GM21423 (cell line): ENCODE data around the gene CHD5.
"Not testable (repeated sequence)": the region's sequence is repeated elsewhere in the genome, so short reads cannot be mapped to it uniquely, and the experiment has no call there.

Source experiments
- ATAC-seq: cut with Tn5 transposase; IDR thresholded peaks from one replicate; pipeline ENCODE4 v1.9.1; 2021; ENCODE audit warnings: mild to moderate bottlenecking, moderate library complexity; ENCODE audit not compliant: unreplicated experiment

Gene CHD5

DNA sequence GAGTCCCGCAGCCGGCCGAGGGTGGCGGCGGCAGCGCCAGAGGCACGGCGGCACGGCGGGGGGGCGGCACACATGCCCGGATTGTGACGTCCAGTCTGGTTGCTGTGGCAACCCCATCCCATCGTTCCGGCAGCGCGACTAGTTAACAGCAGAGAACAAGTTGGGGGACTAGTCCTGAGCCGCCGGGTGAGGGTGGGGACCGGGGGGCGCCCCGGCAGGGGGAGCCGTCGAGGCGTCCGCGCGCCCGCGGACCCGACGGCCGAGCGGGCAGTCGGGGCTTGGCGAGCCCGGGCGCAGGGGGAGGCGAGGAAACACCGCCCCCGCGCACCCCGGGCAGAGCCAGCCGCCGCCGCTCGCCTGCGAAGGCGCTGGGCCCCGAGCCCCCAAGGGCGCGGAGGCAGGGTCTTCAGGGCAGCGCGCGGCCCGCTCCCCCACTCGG is at the start of gene CHD5:
CHD5 (minus strand) TSS at position 54 of the 439 bp plus-strand sequence. CDS start 298 bp downstream, outside the sequence.
- no peak for ATAC-seq

GRCh38 chr1:6225651-6226050 is 45.5 kb upstream of the CHD5 start:
- no peak for ATAC-seq

DNA sequence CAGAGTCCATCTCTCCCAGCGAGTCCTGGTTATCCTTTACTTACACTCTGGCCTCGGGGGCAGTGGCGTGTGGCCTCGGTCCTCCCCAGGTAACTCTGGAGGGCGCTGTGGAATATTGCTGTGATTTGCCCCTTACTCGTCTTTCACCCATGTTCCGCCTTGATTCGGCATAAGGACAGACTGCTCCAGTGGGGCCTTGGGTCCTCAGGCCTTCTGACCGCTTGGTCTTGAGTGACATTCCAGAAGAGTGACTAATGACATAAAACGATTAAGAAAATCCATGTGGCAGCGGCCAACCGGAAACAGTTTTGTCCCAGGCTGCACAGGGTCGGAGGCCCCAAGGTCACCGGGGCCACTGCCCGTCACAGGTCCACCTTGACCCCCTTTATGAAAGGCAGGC is 44.6 kb upstream of the CHD5 start:
- no peak for ATAC-seq

- ATAC-seq, result no peak
These were observed 43.5 kb upstream of the CHD5 start for GRCh38 chr1:6223617-6224016.

DNA sequence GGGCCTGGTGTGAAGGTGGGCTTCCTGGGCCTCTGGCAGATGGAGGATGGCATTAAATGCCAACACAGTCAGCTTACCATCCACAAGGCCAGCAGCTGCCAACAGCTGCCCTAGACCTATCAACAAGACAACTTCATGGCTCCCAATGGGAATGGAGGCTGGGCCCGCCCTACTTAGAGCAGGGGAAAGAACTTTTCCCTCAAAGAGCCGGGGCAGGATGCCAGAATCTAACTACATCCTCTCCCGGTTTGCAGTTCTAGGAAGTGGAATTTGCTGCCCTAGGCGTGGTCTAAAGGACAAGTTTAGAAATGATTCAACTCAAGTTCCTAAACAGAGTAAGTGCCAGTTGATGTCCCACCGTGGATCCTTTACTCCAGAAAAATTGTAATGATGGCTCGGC is 42.5 kb upstream of the CHD5 start:
- no peak for ATAC-seq

DNA sequence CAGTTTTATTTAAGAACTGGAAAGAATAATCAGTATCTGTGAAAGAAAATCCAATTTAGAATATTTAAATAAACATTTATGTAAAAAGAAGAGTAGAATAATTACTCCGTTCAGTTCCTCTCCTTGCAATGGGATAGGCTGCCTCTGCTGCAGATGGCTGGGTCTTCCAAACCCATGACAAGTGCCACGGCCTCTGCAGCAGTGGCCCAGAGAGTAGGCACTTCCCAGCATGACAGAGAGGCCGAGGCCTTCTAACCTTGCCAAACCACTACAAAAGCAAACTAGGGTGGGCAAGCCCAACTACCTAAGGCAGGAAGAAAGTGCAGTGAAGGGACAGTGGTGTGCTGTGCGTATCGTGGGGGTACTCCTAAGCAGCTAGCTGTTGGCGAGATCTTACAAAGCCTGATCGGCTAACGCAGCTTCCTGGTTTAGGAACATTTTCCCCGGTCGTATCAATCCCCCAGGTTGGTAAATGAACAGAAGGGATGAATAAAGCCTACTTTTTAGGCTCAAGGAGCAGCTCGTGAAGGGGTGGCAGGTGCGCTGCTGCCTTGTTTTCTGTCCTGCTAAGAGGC is 41.2 kb upstream of the CHD5 start:
- no peak for ATAC-seq

- ATAC-seq, result no peak
These were observed 40.1 kb upstream of the CHD5 start for GRCh38 chr1:6220236-6220635.

DNA sequence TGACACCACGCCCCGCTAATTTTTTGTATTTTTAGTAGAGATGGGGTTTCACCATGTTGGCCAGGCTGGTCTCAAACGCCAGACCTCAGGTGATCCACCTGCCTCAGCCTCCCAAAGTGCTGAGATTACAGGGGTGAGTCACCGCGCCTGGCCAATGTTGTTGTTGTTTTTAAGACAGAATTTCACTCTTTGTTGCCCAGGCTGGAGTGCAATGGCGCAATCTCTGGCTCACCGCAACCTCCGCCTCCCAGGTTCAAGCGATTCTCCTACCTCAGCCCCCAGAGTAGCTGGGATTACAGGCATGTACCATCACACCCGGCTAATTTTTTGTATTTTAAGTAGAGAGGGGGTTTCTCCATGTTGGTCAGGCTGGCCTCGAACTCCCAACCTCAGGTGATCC is 39.5 kb upstream of the CHD5 start:
- not testable (repeated sequence) for ATAC-seq

DNA sequence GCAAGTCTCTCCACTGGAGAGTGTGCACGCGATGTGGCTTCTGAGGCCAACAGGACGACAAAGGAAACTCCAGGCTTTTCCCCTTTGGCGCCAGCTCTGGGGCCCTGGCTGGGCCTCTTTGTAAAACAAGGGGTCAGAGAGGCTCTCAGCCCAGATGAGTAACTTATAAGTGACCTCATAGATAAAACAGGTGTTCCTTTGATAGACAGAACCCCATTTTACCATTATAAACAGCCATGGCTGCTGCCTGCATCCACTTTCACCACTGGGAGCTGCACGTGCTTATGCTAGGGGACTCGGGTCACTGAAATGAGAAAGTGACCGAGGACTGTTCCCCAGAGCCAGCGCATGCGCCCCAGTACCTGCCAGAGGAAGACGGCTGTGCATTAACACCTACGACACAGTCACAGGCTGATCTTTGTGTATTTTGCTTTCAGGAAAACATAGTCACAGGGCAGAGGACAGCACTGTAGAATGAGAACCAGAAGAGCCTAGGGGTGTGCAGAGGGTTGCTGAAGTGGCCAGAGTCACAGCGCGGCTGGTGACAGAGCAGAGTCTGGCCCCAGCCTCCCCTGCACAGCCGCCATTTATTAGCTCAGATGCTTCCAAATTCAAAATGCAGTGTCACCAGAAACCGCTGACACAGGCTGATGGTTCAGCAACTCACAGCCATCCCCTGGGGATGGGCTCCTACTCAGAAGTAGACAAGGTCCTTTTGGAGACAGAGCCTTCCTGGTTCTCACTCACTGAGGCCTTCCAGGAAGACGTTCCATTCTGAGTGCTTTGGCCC is 38.4 kb upstream of the CHD5 start:
- ATAC-seq, result no peak

GRCh38 chr1:6212193-6212959 is 32.3 kb upstream of the CHD5 start:
- ATAC-seq, result no peak

DNA sequence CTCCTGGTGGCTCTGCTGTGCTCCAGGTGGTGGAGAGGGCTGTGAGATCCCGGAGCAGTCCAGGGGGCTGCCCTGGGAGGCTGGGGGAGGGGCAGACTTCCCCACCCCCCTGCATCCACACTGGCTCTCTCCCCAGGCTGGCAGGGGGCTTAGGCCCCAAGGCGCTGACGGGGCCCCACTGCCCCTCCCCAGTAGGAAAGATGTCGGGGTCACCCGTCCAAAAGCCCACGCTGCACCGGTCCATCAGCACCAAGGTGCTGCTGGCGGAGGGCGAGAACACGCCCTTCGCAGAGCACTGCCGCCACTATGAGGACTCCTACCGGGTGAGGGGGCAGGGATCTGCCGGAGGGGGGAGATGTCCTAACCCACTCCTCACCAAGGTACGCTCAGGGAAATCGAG is 31.6 kb upstream of the CHD5 start:
- no peak for ATAC-seq

DNA sequence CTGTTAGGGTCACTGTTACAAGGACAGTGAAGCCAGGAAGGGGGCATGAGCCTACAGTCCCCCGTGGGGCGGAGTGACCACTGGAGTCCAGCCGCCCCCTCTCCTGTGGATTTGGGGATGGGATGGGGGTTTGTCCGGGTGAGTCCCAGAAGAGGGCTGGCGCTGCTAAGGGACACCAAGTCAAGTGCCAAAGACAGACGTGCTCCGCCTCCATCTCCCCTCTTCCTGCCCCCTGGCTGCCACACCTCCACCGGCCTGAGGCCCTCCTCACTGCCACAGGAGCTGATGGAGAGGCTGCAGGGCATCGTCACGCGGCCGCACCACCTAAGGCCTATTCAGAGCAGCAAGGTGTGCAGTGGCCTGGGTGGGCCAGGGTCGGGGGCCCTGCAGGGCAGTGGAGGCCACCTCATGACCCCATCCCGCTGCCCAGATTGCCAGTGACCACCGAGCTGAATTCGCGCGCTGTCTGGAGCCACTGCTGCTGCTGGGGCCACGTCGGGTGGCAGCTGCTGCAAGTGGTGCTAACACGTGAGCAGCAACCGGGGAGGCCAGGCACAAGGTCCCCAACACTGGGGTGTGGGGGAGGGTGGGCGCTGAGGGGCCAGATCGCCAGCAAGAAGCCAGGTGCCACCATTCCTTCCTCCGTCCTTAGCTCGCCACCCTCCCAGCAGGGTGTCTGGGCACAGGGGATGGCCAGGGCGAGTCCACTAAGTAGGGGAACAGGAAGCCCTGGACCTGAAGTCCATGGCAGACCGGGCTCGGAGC is 30.7 kb upstream of the CHD5 start:
- ATAC-seq, result no peak

DNA sequence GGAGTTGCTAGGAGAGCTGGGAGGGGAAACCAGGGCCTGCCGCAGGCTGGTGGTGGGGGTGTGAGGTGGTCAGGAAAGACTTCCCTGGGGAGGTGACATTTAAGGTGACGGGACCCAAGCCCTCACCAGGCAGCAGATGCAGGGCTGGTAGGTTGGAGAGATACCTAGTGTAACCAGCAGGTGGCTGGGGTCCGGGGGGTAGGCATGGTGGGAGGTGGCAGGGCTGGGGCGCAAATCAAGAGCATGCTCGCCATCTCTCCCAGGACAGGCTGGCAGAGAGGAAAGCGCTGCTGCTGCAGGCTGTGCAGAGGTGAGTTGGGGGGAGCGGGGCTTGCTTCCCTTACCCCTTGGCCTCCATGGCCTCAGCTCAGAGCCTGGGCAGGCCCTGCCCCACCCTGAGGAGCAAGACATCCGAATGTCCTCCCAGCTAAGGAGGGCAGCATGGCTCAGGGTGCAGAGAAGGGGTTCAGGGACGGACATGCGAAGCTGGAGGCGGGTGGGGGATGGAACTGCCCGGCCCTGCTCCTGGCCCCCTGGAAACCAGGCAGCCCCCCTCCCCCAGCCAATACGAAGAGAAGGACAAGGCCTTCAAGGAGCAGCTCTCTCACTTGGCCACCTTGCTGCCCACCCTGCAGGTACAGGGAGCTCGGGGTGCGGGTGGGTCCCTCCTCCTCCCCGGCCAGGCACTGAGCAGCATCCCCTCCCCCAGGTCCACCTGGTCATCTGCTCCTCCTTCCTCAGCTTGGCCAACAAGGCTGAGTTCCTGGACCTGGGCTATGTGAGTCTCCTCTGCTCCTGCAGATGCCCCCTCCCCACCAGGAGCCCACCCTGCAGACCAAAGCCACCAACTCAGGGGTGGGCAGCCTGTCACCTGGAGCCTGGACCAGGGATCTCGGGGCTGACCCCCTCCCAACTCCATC is 29.8 kb upstream of the CHD5 start:
- ATAC-seq, result no peak

DNA sequence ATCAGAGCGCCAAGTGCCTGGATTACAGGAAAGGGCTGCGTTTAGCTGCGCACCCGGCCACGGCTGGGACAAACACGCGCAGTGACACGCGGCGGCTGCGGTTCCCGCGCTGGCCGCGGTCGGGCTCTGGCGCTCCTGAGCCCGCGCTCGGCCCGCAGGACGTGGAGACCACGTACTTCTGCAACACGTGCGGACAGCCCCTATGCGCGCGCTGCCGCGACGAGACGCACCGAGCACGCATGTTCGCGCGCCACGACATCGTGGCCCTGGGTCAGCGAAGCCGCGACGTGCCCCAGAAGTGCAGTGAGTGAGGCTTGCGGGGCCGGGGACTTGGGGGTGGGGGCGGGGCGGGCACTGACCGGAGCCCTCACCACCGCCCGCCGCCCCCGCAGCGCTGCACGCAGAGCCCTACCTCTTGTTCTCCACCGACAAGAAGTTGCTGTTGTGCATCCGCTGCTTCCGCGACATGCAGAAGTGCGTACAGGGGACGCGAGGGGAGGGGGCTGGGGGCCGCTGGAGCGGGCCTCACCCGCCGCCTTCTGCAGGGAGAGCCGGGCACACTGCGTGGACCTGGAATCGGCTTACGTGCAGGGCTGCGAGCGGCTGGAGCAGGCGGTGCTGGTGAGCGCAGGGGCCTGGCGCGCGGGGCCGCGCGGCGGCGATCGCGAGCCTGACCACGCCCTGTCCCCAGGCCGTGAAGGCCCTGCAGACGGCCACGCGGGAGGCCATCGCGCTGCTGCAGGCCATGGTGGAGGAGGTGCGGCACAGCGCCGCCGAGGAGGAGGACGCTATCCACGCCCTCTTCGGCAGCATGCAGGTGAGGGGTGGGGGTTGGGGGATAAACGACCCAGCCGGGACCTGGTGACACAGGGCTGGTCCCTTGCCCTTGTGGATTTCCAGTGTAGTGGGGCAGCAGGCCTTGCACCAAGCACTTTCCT is 28.9 kb upstream of the CHD5 start:
- no peak for ATAC-seq

DNA sequence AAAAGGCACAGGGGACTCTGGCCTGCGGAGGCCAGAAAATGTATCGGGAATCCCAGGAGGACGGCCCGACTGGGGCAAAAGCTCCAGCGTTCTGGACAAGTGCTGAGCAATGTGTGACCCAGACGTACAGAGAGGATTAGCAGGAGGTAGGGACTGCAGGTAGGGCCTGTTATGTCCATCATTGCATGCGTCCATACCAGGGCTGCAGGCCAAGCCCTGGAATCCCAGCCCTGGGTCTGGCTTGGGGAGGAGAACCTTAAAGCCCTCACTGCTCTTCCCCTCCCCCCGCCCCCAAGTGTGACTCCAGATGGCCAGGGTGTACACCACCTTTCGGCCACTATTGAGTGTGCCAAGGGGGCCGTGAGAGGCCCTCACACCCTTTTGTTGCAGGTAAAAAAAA is 27.8 kb upstream of the CHD5 start:
- ATAC-seq, result no peak

- ATAC-seq, result no peak
These were observed 27.2 kb upstream of the CHD5 start for GRCh38 chr1:6207075-6207885.

GRCh38 chr1:6206520-6206855 is 26.4 kb upstream of the CHD5 start:
- no peak for ATAC-seq

- peak; percentile 54 for ATAC-seq
These were observed 25.9 kb upstream of the CHD5 start, which contains the start of gene RNF207 for GRCh38 chr1:6205849-6206519. RNF207 (plus strand) TSS chr1:6206119; CDS start chr1:6206536, 417 bp downstream.
